ENCODE data around the gene HSP90AB1.
A peak's percentile ranks its signal among the peaks of the same experiment; 100 is the strongest.

HSP90AB1 gene

DNA sequence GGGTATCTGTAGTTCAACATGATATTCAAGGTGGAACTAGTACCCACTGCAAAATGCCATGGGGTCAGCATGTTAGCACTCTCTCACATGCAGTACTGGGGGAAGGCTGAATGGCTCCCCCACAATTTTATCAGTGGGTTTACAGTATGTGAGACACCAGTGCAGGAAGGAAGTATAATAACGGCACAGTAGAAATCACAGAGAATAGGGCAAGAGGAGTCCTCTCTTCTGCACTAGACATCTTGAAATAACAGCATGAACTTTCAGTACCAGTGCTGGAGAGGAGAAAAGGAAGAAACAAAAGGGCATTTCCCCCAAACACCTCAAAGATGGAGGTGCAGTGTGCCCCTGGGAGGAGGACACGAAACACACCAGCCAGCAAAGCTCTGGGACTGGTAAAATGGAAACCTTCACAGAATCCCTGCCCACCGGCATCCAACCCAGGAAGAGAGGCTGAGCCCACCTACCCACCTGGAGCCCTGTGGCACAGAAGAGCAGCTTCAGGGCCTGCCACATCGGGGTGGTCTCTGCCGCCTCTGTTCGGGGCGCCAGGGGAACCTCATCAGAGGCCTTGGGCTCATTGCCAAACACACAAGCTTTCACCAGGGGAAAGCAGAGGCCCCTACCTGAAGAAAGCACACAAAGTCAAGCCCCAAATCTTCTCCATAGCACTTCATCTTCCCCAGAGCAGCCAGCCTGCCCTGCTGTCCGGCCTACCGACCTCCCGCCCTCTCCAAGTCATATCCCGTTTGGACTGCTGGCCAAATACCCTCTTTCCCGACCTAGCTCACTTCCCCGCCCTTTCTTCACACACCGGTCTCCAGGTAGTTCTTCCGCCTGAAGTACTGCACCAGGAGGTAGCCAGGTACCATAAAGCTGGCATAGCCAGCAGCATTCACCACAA is 9.2 kb downstream of the HSP90AB1 start:
- DNase-seq (ENCODE audit: low read depth): no peak

DNA sequence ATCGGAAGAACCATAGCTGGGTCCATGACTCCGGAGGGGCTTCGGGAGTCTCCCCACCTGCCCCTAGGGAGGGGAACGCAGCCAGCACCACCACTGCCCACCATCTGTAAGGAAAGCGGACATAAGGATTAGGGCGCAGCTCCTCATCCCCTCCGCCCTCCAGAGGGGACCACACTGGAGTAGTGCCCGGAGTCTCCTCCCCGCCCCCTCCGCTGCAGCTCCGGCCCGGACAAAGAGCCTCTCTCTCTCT is 9.8 kb downstream of the HSP90AB1 start:
- DNase-seq (ENCODE audit: low read depth): no peak

DNA sequence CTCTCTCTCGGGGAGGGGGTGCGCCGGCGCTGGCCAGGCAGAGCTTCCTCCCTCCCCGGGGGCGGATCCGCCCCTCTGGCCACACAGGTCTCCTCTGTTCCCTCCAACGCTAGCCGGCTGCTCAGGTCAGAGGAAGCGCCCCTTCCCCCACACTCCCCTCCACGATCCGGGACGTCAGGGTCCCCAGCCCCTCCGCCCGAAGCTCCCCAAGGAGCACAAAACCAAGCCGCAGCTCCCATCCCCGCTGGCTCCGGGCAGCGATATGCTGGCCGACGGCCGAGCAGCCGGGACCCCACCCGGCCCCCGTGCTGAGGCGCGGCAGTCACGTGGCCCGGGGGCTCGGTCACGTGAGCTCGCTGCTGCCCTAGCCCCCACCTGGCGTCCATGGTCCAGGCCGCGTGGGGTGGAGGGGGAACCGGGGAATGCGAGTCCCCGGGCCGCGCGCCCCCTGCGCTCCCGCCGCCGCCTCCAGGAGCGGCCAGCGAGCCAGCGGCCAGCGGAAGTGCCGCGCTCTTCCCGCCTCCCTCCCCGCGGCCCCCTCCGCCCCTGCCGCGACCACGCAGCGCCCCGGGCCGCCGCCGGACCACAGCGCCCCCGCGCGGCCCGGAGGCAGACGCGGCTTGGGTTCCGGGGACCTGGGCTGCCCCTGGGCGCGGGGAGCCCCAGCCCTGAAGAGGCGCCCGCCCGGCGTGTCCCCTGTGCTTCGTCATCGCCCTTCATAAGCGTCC is 10.3 kb downstream of the HSP90AB1 start, which contains the start of gene SLC35B2:
SLC35B2 (minus strand) TSS at position 504 of the 728 bp plus-strand sequence; CDS start at position 386, 118 bp downstream.
- DNase-seq (ENCODE audit: low read depth): no peak

DNA sequence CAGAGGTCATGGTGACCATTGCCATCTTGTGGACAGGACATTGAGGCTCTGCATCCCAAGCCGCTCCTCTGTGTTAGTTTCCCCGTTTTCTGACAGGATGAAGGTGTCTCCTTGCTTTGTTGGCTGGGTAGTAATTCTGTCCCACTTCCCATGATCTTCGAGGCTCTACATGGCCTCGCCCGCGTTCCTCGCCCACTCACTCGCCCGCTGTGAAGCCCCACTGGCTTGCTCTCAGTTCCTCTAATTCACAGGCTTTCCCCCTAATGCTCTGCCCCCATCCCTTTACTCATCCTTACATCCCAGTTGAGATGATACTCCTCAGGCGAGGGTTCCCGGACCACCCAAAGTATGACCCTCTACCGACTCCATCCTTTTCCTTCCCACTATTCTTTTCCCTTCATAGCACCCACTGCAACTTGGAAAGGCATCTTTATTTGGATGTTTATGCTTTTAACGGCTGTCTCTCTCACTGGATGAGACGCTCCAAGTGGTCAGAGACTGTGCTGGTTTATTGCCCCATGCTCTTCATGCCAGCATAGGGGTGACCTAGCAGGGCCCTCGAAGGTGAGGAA is 10.9 kb downstream of the HSP90AB1 start:
- DNase-seq (ENCODE audit: low read depth): no peak

DNA sequence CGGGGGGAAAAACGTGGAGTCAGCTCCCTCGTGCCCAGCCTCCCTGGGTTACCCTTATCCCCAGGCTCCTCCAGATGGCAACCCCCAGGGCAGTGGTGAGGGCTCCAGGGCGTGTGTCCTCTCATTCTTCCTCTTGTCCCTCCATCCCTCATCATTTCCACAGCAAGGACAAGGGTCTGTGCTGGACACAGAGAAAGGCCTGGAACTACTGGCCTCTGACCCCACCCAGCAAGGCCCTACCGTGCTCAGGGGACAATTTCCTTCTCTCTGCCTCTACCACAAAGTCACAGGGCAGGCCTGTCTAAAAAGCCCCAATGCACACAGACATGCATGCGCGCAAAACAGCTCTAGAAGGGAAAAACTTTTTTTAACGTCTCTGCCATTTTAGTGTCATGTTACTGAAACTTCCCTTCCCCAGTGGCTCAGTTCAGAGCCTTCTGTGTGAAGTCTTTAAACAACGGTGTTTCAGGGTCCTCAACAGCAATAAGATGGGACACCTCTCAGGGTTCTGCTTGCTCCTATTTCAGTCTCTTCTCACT is 11.5 kb downstream of the HSP90AB1 start:
- no peak for DNase-seq (ENCODE audit: low read depth)

DNA sequence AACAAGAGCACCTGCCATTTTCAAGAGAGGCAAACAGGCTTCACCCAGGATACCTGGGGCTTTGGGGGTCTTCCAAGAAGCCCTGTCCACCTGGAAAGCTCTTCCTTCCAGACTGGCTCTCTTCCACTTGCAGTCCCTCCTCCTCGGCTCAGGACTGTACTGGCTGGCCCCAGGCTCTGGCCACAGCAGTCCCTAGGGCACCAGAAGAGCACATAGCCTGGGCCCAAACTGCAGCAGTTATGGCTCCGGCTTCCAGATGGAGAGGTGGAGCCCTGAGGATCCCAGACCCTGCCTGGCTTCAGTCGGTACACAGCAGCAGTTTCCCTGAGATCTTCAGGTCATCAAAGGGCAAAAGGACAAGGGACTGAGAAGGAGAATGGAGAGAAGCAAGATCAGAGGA is 12.0 kb downstream of the HSP90AB1 start:
- no peak for DNase-seq (ENCODE audit: low read depth)

DNA sequence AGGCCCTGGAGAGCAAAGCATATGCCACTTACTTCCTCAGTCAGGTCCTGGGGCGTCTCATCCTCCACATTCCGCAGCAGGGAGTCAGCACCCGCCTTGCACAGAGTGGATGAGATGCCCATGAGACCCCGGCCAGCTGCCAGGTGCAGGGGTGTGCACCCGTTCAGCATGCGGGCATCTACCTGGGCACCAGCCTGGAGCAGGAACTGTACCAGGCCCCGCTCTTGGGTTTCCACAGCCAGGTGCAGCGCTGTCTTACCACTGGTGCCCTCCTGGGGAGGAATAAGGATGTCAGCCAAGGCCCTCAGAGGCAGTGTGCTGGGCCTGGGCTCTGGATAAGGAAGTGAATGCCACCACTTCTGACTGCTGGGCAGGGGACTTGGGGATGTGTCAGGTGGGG is 13.1 kb downstream of the HSP90AB1 start:
- no peak for DNase-seq (ENCODE audit: low read depth)

DNA sequence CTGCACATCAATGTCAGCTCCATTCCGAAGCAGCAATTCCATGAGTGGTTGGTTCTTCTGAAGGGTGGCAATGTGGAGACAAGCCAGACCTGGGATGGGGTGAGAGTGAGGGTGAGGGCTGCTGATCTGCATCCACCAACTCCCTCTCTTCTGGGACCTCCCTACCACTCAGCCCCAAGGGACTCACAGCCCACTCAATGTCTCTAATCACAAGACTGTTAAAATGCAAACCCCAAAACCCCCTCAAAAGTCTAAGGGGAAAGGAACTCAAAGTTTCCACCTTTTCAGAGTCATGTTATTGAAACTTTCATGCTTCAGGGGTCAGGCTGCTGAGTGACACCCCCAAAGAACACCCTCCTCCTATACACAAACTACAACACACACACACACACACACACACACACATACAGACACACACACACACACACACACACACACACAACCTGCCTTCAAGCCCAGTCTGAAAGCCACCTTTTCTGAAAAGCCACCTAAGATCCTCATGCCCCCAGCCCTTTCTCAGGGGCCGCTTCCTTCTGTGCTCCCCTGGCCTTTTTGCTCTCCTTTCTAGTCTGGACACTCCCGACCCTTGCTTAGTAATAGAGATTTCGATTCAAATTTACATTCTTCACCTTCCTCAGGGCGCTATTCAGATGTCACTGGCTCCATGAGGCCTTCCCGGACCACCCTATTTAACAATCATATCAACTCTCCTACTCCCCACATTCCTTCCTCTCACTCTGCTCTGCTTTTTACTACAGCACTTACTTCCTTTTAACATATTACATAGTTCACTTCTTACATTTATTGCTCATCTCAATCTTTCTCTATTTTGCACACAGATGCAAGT is 13.8 kb downstream of the HSP90AB1 start:
- no peak for DNase-seq (ENCODE audit: low read depth)

DNA sequence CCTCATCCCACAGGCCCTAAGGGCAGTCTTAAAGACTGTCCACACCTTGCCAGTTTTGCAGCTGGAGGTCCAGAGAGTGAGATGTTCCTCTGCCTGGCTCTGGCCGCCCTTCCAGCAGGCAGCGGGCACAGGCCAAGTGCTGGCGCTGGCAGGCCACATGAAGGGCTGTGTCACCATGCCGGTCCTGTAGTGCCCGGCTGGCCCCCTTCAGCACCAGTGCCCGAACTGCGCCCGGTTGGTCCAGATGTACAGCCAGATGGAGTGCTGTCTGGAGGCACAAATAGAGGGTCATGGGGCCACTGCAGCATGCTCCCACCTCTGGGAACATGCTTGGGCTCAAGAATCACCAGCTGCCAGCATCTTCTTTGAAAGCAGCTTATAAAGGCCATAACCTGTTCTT is 14.7 kb downstream of the HSP90AB1 start:
- no peak for DNase-seq (ENCODE audit: low read depth)

DNA sequence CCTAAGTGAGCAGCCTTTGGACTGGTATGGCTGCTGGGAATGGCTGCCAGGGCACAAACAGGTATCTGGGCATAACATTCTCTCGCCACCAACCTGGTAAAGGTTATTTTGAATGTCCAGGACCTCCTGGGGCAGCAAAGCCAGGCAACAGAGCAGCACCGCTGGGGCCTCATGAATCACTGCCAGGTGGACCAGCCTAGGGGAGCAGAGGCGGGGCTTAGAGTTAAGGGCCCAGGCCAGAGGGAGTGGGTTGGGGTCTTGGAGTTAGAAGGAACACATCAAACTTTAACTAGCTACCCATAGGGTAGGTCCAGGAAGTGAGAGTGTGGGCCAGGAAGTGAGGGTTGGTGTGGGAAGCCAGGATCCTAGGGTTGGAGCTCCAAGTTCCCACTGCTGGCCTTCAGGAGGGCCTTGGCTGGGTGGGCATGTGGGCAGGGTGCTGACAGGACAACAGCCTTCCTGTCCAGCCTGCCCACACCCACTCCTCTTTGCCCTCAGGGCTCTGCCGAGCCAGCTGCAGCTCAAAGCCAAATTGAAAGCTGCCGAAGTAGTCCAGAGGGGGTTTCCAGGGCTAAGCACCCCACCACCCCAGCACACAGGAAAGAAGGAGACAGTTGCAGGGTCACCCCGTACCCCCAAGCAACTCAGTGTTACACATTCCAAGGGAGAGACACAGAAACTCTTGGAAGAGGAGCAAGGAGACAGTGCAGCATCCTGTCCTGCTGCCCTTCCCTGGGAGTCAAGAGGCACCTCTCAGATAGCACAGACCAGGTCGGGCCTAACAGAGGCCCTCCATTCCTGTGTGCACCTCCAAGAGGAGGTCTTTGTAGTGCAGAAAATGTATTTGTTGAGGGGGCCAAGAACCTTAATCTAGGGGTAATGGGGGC is 15.8 kb downstream of the HSP90AB1 start:
- DNase-seq (ENCODE audit: low read depth): no peak

DNA sequence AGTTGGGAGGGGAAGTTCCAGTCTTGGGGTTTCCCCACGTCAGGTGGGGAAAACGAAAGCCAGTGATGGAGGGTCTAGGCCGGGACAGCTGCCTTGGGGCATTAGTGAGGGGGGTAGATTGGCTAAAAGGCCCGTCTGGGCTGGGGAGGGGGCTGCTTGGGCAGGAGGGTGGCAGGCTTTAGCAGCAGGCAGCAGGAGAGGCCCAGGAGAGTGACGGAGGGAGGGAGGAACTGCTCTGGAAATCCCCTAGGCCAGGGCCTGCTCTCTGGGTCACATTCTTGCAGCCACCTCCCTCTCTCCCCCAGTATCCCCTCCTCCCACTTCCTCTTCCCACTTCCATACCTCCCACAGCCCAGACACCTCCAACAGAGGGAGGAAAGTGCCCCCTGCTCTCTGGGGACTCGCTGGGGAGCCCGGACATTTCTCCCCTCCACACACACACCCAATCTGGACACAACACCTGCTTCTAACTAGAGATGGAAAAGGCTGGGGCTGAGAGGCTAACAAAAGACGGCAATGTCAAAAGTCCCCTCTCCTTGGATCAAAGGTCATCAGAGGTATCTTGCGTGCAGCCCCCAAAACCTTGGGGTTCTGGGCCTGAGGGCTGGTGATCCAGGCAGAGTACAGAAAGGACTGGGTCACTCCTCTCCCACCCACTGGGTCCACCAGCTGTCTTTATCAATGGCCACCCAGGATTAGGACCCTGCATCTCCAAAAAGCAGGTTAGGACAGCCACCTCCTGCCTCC is 16.6 kb downstream of the HSP90AB1 start:
- DNase-seq (ENCODE audit: low read depth): no peak

DNA sequence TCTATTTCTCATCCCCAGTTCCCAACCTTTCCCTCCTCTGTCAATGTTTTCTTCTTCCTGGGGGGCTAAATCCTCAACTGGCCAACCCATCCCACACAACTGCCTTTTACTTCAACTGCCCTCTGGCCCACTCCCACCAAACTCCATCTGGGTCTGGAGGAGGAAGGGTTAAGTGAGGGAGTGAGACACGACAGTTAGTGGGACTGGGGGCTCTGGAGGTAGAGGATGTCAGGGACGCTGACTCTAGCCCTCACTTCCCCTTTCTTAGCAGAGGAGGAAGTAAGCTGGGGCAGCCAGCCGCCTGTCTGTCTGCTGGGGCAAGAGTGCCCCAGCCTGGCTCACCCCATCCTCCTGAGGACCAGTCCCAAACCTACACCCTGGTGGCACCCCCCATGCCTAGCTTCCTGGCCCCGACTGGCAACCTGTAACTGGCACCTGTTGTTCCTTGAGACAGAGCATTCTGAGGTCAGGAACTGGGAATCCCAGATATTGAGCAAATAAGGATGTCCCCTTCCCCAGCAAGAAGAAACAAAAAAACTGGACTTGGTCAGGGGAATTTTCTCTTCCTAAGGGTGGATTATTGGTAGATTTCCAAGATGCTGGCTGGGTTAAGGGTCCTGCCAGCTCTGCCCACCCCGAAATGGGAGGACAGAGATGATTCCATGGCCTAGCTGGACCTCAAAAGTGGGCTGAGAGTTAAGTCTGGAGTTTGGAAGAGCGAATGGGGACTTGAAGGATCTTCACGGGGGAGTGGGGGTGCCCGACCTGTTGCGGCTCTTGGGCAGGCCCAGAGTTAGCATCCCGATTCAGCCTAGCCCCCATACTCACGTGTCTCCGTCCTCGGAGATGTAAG is 17.5 kb downstream of the HSP90AB1 start:
- DNase-seq (ENCODE audit: low read depth): no peak

DNA sequence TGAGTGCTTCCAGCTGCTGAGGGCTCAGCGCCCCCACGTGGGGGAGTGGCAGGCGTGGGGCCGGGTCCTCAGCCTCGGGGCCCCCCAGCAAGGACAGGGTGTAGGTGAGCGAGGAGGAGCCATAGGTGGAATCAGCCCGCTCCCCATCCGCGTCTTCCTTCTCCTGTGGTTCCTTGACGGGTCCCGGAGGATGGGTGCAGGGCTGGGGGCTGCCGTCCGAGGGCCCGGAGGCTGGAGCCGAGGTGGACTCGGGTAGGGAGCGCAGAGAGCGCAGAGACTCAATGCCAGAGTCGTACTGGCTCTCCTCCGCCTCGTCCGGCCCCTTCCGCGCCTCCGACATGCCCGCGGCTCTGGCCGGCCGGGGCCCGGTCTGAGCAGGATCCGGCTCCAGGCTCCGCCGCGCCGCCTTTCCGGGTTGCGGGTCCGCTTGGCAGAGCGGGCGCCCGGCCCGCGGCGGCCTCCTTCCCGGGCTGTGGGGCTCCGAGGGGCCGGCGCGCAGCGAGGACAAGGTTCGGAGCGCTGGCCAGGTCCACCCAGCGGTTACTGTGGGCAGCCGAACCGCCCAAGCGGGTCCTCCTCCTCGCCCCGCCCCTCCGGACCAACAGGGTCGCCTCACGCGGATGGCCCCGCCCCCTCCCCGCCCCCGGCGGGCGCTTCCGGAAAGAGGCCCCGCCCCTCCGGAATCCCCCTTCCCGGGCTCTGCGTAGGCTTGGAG is 18.3 kb downstream of the HSP90AB1 start, which contains the start of gene NFKBIE:
NFKBIE (minus strand) TSS at position 545 of the 715 bp plus-strand sequence; CDS start at position 340, 205 bp downstream.
- DNase-seq (ENCODE audit: low read depth): peak; percentile 94

DNA sequence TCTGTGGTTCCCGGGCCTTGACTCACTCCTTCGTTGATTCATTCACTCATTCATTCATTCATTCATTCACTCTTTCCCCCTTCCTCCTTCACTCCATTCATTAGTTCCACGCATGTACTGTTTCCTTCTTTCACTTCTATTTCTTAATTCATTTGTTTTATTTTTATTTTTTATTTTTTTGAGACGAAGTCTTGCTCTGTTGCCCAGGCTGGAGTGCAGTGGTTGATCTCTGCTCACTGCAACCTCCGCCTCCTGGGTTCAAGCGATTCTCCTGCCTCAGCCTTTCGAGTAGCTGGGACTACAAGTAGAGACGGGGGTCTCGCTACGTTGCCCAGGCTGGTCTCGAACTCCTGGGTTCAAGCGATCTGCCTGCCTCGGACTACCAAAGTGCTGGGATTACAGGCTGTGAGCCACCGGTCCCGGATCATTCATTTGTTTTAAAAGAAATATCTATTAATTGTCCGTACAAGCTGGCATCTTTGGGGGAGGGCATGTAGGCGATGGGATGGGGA is 18.9 kb downstream of the HSP90AB1 start:
- no peak for DNase-seq (ENCODE audit: low read depth)

DNA sequence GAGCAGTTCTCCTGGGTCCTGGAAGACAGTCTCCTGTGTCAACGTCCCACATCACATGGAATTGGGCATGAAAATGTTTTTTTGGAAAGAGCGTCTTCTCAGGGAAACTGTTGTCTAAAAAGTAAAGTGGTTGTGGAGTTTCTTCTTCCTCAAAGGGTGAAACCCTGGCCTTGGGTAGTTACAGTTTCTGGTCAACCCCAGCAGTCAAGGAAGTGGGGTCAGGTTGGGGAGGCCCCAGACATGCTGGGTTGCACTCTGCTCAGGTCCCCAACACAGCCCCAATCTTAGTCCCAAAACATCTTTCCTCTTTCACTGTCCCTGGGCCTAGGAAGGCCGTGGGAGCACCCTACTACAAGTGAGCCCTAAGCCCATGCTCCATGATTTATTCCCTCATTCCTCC is 19.4 kb downstream of the HSP90AB1 start:
- DNase-seq (ENCODE audit: low read depth): no peak

DNA sequence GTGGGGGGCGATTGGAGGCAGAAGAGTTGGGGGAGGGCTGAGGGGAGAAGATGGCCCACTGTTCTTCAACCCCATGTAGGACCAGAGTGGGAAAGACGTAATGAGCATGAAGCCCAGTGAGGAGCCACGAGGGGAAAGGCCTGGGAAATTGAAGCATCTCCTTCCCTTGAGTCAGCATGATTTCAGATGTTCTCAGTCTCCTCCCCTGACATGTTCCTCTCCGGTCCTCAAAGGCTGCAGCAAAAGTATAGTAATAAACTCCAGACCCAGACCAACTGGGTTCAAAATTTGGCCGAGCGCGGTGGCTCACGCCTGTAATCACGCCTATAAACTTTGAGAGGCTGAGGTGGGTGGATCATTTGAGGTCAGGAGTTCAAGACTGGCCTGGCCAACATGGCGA is 20.4 kb downstream of the HSP90AB1 start:
- no peak for DNase-seq (ENCODE audit: low read depth)

DNA sequence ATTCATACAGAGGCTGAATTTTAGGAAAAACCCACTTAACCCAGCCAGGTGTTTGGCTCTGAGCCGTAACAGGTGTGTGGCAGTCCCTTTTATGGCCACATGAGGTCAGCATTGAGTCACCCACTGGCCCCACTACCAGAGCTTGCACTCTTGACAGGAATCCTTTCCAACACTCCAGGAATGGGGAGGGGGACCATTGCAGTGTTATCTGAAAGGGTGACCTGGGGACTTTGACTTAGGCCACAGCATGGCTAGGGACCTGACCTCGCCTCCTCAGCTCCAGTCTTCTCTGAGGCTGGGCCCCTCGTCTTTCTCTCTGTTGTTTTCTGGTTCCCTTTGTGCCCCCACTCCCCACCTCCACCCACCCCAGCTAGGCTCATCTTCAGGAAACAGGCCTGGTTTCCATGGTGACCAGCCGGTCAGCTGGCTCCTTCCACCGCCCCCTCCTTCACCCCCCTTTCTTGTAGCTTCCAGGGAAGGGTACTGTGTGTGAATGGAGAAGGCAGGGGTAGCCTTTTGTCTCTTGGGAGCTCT is 21.3 kb downstream of the HSP90AB1 start:
- DNase-seq (ENCODE audit: low read depth): no peak
